Globus pallidus (tissue), 1 donor: ENCODE data around the gene OBI1.

Experiments used
- DNase-seq: peaks from one replicate; pipeline ENCODE4 v3.0.0-alpha.2; 2015; ENCODE audit warnings: low spot score

The OBI1 gene

DNA sequence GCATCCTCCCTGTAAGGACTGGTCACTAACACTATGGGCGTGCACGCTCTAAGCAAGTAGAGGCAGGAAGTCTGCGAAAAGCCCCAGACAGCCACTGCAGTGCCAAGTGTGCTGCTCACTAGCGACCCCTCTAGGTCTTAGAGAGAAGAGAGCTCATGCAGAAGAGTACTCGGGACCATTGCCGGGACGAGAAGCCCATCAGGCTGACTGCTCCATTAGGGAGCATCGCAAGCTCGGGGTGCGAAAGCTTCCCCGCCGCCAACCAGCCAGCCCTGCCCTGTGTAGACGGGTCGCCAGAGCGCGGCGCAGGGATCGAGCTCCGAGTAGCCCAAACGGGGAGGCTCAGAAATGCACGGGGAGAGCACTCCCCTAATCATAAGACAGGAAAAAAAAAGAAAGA is 72.2 kb downstream of the OBI1 start:
- DNase-seq, result no peak

DNA sequence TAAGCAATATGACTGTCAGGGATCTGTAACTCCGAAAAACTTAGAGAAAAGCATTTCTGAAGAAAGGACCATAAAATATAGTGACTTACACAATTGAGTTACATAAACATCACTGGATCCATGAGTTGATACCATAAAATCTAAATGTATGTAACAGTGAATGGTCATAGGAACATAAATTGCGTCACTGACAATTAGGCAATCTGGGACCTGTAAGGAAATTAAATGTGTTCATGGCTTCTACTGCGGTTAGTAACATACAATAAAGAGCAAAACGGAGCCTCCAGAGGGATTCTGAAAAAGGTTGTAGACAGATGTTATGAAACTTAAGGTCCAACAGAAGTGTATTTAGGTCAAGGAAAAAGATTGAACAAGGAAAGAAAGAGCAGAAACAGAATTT is 82.7 kb downstream of the OBI1 start:
- DNase-seq, result no peak

GRCh38 chr13:78572459-78572858 is 86.5 kb downstream of the OBI1 start:
- DNase-seq, result no peak

DNA sequence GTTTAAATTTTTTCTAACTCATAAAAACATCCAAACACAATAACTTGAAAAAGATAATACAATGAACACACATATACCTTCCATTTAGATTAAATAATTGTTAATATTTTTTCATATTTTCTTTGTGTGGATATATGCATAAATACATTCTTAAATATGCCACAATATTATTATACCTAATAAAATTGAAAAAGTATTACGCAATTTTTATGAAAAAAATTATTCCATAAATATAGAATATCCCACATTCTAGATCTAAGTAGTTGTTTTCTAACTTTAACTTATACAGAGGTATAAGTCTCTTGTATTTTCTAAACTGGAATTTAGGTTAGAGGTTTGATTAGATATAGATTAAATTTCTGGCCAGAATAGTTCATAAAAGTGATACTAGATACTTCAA is 89.9 kb downstream of the OBI1 start:
- DNase-seq, result no peak

DNA sequence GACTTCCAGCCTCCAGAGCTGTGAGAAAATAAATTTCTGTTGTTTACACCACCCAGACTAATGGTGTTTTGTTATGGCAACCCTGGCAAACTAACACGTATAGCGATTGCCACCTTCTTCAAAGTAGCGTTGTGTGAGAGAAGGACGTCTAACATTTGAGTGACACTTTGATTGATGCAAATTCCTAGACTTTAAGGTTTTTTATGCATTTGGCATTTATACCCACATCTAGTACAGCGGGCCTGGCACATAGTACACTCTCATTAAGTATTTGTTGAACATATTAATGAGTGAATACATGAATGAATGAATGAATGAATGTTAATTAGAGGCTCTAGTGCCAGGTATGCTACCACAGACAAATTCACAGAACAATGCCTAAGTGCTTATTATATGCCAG is 92.3 kb downstream of the OBI1 start:
- no peak for DNase-seq
